ENCODE measurements around the gene PSMA5.

PSMA5 gene

DNA sequence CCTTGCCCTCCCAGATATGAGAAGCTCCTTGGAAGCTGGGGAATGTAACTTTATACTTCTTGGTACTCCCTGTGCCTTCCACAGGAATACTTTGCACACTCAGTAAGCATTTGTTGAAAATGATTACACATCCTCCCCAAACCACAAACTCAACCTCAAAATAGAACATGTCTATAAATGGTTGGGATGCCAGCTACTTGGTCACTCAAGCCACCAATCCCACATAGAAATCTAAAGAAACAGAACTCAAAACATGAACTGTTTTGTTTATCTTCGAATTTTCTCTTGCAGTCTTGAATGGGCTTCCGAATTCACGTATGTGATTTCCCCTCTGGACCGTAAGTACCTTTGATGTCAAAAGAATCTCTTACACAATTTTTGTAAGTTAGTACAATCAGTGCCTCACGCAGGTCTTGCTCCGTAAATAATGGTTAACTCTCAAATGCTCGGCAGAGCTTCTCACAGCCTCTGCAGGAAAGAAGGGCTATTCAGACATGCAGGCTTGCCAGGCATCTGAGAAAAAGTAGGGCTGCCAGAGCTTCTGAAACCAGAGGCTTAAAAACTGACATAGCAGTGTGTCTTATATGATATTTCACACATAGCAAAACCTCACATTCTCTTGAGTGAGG, 55.4 kb downstream of the PSMA5 start:
- no peak overlapping the region for H3K4me3 ChIP-seq (ENCODE audit: low read depth, low read length)

GRCh38 chr1:109369167-109369746, 57.0 kb downstream of the PSMA5 start:
- no peak overlapping the region for H3K4me3 ChIP-seq (ENCODE audit: low read depth, low read length)

GRCh38 chr1:109368464-109368863, 57.8 kb downstream of the PSMA5 start:
- no peak overlapping the region for H3K4me3 ChIP-seq (ENCODE audit: low read depth, low read length)

- H3K4me3 ChIP-seq (ENCODE audit: low read depth, low read length), result no peak overlapping the region
These were observed 58.6 kb downstream of the PSMA5 start for GRCh38 chr1:109367626-109368025.

DNA sequence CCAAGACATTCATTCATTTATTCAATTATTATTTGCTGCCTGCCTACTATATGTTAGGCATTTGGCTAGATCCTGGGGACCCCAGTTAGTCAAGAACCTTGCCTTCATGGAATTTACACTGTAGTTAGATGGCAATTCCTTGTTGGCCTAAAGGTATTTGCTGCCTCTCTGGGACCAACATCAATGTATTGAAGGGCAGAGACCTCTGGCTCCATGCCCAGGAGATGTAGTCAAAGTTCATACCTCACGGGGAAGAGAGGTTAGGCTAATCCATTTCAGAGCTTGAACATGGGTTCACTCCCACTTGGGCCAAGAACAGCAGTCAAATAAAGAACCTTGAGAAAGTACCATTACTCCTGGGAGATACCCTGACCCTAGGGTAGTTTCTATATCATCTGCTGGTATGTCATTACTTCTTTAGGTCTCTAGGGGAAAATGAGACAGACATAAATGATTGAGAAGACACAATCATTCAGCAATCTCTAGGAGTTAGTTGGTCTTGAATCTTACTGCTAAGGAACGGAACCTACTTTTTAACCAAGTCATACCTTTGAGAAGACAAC, 60.5 kb downstream of the PSMA5 start:
- no peak overlapping the region for H3K4me3 ChIP-seq (ENCODE audit: low read depth, low read length)

DNA sequence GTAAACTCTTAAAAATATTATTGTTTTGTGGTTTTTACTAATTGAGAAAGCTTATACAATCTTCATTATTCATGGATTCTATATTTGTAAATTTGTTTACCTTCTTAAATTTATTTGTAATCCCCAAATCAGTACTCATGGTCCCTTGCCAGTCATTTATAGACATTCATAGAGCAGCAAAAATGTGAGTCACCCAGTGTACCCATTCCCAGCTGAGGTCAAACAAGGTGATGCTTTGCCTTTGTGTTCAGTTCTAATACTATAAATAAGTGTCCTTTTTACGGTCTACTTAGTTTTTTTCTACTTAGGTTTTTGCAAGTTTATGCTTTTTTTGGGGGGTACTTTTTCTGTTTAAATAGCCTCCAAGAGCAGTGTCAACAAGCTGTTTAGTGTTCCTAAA, 64.6 kb downstream of the PSMA5 start:
- H3K4me3 ChIP-seq (ENCODE audit: low read depth, low read length), result no peak overlapping the region

GRCh38 chr1:109361069-109361468, 65.2 kb downstream of the PSMA5 start:
- H3K4me3 ChIP-seq (ENCODE audit: low read depth, low read length), result no peak overlapping the region

DNA sequence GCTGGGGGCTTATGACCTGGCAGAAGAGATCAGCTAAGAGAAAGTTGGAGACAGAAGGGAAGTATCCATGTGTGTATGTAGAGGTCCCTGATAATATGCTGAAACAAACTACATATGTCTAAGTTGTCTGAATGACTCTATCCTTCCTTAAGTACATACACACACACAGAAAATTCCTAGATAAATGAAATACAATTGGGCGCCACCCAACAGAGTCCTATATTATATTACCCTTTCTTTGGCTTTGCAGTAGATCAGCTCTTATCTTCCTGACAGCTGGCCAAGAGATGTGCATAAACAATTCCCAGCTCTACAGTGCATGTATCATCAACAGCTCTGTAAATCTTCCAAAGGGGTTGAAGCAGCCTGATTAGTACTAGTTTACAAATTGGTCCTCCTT, 68.6 kb downstream of the PSMA5 start:
- H3K4me3 ChIP-seq (ENCODE audit: low read depth, low read length), result no peak overlapping the region

DNA sequence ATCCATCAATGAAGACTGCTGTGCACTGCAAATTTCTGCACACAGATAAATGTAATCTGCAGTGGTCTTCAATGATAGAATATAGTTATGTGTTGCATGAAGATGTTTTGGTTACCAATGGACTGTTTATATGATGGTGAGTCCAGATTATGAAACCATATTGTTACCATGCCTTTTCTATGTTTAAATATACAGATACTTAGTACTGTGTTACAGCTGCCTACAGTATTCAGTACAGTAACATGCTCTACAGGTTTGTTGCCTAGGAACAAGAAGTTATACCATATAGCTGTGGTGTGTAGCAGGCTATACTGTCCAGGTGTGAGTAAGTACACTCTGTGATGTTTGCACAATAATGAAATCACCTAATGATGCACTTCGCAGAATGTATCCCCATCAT, 69.3 kb downstream of the PSMA5 start:
- no peak overlapping the region for H3K4me3 ChIP-seq (ENCODE audit: low read depth, low read length)

DNA sequence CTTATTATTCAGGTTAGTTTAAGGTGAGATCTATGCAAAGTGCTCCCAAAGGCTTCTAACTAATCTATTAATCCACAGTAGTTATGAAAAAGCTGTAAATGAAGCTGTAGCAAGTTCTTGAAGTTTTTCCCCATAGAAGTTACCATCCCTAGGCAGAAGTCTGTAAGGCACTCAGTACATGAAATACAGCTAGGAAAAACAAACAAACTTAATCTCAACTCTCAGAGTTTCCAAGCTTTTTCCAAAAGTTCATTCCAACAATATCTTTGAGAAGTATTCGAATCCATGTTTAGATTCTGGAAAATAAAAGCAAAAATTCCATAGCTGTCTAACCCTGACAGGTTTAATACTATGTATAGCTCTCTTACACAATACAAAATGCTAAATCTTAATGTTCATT, 69.7 kb downstream of the PSMA5 start:
- no peak overlapping the region for H3K4me3 ChIP-seq (ENCODE audit: low read depth, low read length)

GRCh38 chr1:109354929-109355328, 71.3 kb downstream of the PSMA5 start:
- H3K4me3 ChIP-seq (ENCODE audit: low read depth, low read length), result no peak overlapping the region

DNA sequence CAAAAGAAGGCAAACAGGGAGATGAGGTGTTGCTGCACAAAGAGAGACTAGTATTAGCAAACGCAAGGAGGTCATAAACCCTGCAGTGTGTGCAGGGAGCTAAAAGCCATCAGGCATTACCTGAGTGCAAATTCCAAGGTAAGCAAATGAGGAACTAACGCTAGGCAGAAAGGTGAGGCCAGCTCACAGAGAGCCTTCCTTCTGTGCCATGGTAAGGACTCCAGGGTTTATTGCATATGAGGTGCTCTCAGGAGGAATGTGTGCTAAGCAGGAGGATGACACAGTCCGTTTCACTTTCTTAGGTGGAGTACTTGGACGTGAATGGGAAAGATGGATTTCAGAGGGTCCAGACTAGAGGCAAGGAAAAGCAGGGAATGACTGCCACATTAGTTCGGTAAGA, 74.8 kb downstream of the PSMA5 start:
- H3K4me3 ChIP-seq (ENCODE audit: low read depth, low read length), result no peak overlapping the region

DNA sequence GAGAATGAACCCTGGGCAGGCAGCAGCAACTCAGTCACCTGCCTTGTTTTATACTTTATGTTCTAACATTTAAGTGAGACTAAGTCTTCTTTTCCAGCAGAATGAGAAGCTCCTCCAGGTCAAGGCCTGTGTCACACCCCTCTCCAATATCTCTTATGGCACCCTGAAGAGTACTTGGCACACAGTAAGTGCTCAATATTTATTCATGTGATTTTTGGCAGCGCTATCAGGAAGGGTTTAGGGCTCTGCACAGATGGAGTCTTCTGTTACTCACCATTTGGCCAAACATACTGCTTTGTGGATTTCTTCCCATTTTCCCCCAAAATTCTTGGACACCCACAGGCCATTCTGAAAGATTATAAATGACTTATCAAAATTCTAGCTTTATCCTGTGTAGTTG, 75.6 kb downstream of the PSMA5 start:
- H3K4me3 ChIP-seq (ENCODE audit: low read depth, low read length), result no peak overlapping the region

DNA sequence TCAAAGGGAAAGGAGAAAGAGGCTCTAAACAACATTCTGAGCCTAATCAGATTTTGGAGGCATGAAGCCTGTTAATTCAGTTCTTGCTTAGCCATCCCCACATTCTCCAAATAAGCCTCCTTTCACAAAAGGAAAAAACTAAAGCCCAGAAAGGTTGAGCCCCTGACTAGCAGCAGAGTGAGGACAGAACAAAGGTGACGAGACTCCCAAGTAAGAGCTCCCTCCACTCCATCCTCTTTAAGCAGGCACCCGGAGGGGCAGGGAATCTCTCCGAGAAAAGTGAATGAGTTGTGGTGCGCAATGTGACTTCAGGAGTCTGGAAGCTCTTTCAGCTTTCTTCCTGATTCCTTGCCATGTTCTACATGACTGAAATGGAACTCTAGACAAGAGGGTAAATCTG, 76.1 kb downstream of the PSMA5 start:
- H3K4me3 ChIP-seq (ENCODE audit: low read depth, low read length), result no peak overlapping the region

Data from iPS-11a (cell line).